Liver (tissue), 9 donors: ENCODE results near the gene BLTP3A. TPM values are rescaled to one million over a fixed set of nuclear protein-coding genes. Genes with fewer than 3 reads are reported as not detected.

Experiments
- DNase-seq: peaks from one replicate; pipeline ENCODE4 v3.0.0-alpha.2; 2017; ENCODE audit warnings: low spot score
- H3K27ac ChIP-seq, 2 donors: one replicate each; pipeline ENCODE4 v1.7.0; 2013; ENCODE audit warnings: inconsistent platforms in 2 of 2, low read length in 2 of 2, control low read depth in 1 of 2, low read depth in 1 of 2, mild to moderate bottlenecking in 1 of 2
- H3K27me3 ChIP-seq, 4 donors: one replicate each; pipeline versions ENCODE4 v1.6.1 to v1.7.0; 2013; ENCODE audit warnings: low read length in 3 of 4, inconsistent platforms in 1 of 4, mild to moderate bottlenecking in 1 of 4, moderate library complexity in 1 of 4; ENCODE audit not compliant: control insufficient read depth in 4 of 4, insufficient read depth in 4 of 4
- H3K36me3 ChIP-seq, 4 donors: one replicate each; pipeline versions ENCODE4 v1.6.1 to v1.7.0; 2013; ENCODE audit warnings: low read length in 3 of 4, mild to moderate bottlenecking in 3 of 4, low read depth in 1 of 4, moderate library complexity in 1 of 4; ENCODE audit not compliant: control insufficient read depth in 4 of 4, insufficient read depth in 3 of 4
- H3K4me1 ChIP-seq, 4 donors: one replicate each; pipeline versions ENCODE4 v1.6.1 to v1.7.0; 2013; ENCODE audit warnings: low read length in 3 of 4, mild to moderate bottlenecking in 3 of 4, moderate library complexity in 1 of 4; ENCODE audit not compliant: control insufficient read depth in 4 of 4, insufficient read depth in 4 of 4
- H3K4me3 ChIP-seq, 3 donors: one replicate each; pipeline versions ENCODE4 v1.6.1 to v1.7.0; 2013; ENCODE audit warnings: low read length in 3 of 3, control low read depth in 1 of 3, low read depth in 1 of 3, mild to moderate bottlenecking in 1 of 3
- H3K9ac ChIP-seq, 2 donors: one replicate each; pipeline ENCODE4 v1.7.0; 2013; ENCODE audit warnings: low read length in 2 of 2, mild to moderate bottlenecking in 2 of 2, moderate library complexity in 2 of 2, control low read depth in 1 of 2, low read depth in 1 of 2
- H3K9me3 ChIP-seq, 4 donors: one replicate each; pipeline versions ENCODE4 v1.6.1 to v1.7.0; 2013; ENCODE audit warnings: low read length in 3 of 4; ENCODE audit not compliant: control insufficient read depth in 4 of 4
- ATF3 ChIP-seq: IDR thresholded peaks from 2 replicates; pipeline ENCODE4 v1.6.1; 2016; ENCODE audit warnings: antibody characterized with exemption
- CTCF ChIP-seq: fragments of 150-350 bp; IDR thresholded peaks from 2 replicates; pipeline ENCODE4 v1.5.1; 2017; ENCODE audit warnings: improper control_type of control experiment, low read depth, low read length; ENCODE audit not compliant: missing input control
- EGR1 ChIP-seq, 2 donors: IDR thresholded peaks; 2 replicates each; pipeline ENCODE4 v1.6.1; 2016 to 2018; ENCODE audit warnings: antibody characterized with exemption in 2 of 2, low read depth in 2 of 2
- FOXA1 ChIP-seq: IDR thresholded peaks from 2 replicates; pipeline ENCODE4 v1.6.1; 2016; ENCODE audit warnings: antibody characterized with exemption
- FOXA2 ChIP-seq: IDR thresholded peaks from 2 replicates; pipeline ENCODE4 v1.6.1; 2016; ENCODE audit warnings: antibody characterized with exemption
- GABPA ChIP-seq, 2 donors: IDR thresholded peaks in 1 of 2; conservative IDR thresholded peaks in 1 of 2; 2 replicates each; pipeline ENCODE4 v1.6.1; 2016; ENCODE audit warnings: antibody characterized with exemption in 2 of 2, mild to moderate bottlenecking in 1 of 2, moderate library complexity in 1 of 2
- HNF4A ChIP-seq, 2 donors: conservative IDR thresholded peaks; 2 replicates each; pipeline ENCODE4 v1.6.1; 2016; ENCODE audit warnings: antibody characterized with exemption in 2 of 2, mild to moderate bottlenecking in 2 of 2
- HNF4G ChIP-seq: IDR thresholded peaks from 2 replicates; pipeline ENCODE4 v1.6.1; 2016; ENCODE audit warnings: antibody characterized with exemption
- JUND ChIP-seq, 2 donors: IDR thresholded peaks; 2 replicates each; pipeline ENCODE4 v1.6.1; 2016; ENCODE audit warnings: antibody characterized with exemption in 2 of 2
- RAD21 ChIP-seq, 2 donors: IDR thresholded peaks; 2 replicates each; pipeline ENCODE4 v1.6.1; 2016; ENCODE audit warnings: antibody characterized with exemption in 2 of 2, mild to moderate bottlenecking in 2 of 2
- RXRA ChIP-seq, 2 donors: IDR thresholded peaks; 2 replicates each; pipeline ENCODE4 v1.6.1; 2017 to 2018; ENCODE audit warnings: antibody characterized with exemption in 2 of 2, mild to moderate bottlenecking in 1 of 2
- SP1 ChIP-seq: IDR thresholded peaks from 2 replicates; pipeline ENCODE4 v1.6.1; 2018; ENCODE audit warnings: antibody characterized with exemption, mild to moderate bottlenecking
- TAF1 ChIP-seq: conservative IDR thresholded peaks from 2 replicates; pipeline ENCODE4 v1.6.1; 2016; ENCODE audit warnings: antibody characterized with exemption, mild to moderate bottlenecking
- YY1 ChIP-seq: IDR thresholded peaks from 2 replicates; pipeline ENCODE4 v1.6.1; 2016; ENCODE audit warnings: antibody characterized with exemption, mild to moderate bottlenecking
- WGBS: extraction: QIAGEN DNeasy Blood & Tissue Kit; methylation state at CpG from one replicate; pipeline ENCODE4 v1.1.7; 2013; 5-methylcytosine and 5-hydroxymethylcytosine counted together
- polyA plus RNA-seq, 2 donors: library from polyadenylated mRNA; stranded (reverse) in 1 of 2; unstranded in 1 of 2; fragments of 200-250 nt in 1 of 2; fragments of >200 nt in 1 of 2; fragmentation: Nextera tagmentation in 1 of 2; extraction: Ambion mirVana in 1 of 2; gene quantifications; one replicate each; pipeline versions ENCODE4 v1.2.1 to v1.2.3, GENCODE V29; 2013 to 2015
- total RNA-seq, 2 donors: library from RNA; depleted of rRNA; stranded (reverse); fragments of >200 nt; gene quantifications; one replicate each; pipeline ENCODE4 v1.2.3, GENCODE V29; 2014
- TF ChIP-seq, protein P1 (sequence below): IDR thresholded peaks from 2 replicates; pipeline ENCODE4 v1.6.1; 2016; ENCODE audit warnings: antibody characterized with exemption
- TF ChIP-seq, protein P2 (sequence below): IDR thresholded peaks from 2 replicates; pipeline ENCODE4 v1.6.1; 2016; ENCODE audit warnings: antibody characterized with exemption, mild to moderate bottlenecking
- donor health status: healthy.
- donor health status: healthy.
- donor health status: healthy.
- donor health status: healthy.
- donor health status: healthy.

The BLTP3A gene, protein sequence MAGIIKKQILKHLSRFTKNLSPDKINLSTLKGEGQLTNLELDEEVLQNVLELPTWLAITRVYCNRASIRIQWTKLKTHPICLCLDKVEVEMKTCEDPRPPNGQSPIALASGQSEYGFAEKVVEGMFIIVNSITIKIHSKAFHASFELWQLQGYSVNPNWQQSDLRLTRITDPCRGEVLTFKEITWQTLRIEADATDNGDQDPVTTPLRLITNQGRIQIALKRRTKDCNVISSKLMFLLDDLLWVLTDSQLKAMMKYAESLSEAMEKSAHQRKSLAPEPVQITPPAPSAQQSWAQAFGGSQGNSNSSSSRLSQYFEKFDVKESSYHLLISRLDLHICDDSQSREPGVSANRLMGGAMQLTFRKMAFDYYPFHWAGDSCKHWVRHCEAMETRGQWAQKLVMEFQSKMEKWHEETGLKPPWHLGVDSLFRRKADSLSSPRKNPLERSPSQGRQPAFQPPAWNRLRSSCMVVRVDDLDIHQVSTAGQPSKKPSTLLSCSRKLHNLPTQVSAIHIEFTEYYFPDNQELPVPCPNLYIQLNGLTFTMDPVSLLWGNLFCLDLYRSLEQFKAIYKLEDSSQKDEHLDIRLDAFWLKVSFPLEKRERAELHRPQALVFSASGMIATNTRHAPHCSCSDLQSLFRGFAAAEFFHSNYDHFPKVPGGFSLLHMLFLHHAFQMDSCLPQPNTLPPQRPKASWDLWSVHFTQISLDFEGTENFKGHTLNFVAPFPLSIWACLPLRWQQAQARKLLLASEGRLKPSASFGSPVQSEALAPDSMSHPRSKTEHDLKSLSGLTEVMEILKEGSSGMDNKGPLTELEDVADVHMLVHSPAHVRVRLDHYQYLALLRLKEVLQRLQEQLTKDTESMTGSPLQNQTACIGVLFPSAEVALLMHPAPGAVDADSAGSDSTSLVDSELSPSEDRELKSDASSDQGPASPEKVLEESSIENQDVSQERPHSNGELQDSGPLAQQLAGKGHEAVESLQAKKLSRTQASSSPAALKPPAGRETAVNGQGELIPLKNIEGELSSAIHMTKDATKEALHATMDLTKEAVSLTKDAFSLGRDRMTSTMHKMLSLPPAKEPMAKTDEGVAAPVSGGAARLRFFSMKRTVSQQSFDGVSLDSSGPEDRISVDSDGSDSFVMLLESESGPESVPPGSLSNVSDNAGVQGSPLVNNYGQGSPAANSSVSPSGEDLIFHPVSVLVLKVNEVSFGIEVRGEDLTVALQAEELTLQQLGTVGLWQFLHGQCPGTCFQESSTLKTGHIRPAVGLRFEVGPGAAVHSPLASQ (N-terminal part only)
- total RNA-seq (10 to 100 TPM; 10.7 to 14.6 TPM), polyA plus RNA-seq (1 to 10 TPM; 2.5 to 3.3 TPM)

DNA sequence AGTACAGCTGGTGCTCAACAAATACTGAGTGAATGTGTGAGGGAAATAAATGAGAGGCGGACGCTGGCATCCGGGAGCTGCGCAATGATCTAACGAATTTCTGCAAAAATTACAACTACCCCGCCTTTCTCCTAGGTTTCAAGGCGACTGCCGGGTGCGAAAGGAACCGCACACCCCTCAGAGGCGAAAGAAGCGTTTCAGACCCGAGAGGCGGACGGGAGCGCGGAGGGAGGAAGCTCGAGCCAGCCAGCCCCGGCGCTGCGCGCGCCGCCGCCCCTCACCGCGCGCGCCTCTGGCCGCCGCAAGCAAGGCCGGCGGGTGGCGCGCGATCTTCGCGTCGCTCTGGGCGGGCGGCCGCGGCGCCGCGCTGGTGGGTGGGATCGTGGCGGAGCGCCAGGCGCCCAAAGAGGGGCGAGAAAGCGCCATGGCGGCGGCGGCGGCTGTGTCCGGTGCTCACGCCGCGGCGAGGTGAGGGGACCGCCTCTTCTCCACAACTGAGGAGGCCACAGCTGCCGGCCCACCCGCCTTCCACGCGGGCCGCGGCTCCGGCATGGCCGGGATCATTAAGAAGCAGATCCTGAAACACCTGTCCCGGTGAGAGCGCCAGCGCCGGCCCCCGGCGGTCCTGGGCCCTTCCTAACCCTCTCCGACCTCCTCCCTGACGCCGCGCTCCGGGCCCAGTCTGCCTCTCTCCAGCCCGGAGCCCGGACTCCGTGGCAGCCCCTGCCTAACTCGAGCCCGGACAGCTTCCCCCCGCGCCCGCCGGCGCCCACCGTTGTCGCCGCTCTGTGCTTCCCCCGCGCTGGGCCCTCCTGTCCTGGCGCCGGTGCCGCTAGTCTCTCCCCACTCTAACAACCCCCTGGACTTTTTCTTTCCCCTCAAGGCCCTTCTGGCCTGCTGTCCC is at the start of gene BLTP3A:
Gene BLTP3A (plus strand): TSS at position 383 of the 904 bp plus-strand sequence. CDS start 168 bp downstream, at position 551.
- DNase-seq: peak; percentile 81
- peak; percentile 17 for TF ChIP-seq YY1
- no peak for TF ChIP-seq ATF3
- TF ChIP-seq FOXA1: no peak

GRCh38 chr6:34742094-34742493 is 49.8 kb upstream of the BLTP3A start:
- DNase-seq: no peak
- TF ChIP-seq SP1: no peak
- no peak for TF ChIP-seq CTCF
- TF ChIP-seq HNF4A (conservative IDR thresholded peaks at IDR 0.05): peak in 1 of 2 donors; percentile 48
- no peak for TF ChIP-seq TAF1
- TF ChIP-seq, protein P1, sequence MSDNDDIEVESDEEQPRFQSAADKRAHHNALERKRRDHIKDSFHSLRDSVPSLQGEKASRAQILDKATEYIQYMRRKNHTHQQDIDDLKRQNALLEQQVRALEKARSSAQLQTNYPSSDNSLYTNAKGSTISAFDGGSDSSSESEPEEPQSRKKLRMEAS: no peak
- peak in 1 of 2 donors; percentile 15 for TF ChIP-seq RXRA (IDR thresholded peaks at IDR 0.05)
- TF ChIP-seq, protein P2, sequence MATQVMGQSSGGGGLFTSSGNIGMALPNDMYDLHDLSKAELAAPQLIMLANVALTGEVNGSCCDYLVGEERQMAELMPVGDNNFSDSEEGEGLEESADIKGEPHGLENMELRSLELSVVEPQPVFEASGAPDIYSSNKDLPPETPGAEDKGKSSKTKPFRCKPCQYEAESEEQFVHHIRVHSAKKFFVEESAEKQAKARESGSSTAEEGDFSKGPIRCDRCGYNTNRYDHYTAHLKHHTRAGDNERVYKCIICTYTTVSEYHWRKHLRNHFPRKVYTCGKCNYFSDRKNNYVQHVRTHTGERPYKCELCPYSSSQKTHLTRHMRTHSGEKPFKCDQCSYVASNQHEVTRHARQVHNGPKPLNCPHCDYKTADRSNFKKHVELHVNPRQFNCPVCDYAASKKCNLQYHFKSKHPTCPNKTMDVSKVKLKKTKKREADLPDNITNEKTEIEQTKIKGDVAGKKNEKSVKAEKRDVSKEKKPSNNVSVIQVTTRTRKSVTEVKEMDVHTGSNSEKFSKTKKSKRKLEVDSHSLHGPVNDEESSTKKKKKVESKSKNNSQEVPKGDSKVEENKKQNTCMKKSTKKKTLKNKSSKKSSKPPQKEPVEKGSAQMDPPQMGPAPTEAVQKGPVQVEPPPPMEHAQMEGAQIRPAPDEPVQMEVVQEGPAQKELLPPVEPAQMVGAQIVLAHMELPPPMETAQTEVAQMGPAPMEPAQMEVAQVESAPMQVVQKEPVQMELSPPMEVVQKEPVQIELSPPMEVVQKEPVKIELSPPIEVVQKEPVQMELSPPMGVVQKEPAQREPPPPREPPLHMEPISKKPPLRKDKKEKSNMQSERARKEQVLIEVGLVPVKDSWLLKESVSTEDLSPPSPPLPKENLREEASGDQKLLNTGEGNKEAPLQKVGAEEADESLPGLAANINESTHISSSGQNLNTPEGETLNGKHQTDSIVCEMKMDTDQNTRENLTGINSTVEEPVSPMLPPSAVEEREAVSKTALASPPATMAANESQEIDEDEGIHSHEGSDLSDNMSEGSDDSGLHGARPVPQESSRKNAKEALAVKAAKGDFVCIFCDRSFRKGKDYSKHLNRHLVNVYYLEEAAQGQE: no peak
- TF ChIP-seq YY1: no peak
- TF ChIP-seq FOXA2: no peak
- TF ChIP-seq FOXA1: no peak
- no peak for TF ChIP-seq RAD21 (IDR thresholded peaks at IDR 0.05)
- no peak for TF ChIP-seq HNF4G
- peak in 1 of 2 donors; percentile 20 for TF ChIP-seq JUND (IDR thresholded peaks at IDR 0.05)
- no peak for TF ChIP-seq GABPA (IDR thresholded peaks at IDR 0.05 in 1 of 2, conservative IDR thresholded peaks at IDR 0.05 in 1 of 2)
- TF ChIP-seq EGR1 (IDR thresholded peaks at IDR 0.05; ENCODE audit: low read depth in 2 of 2): no peak
- TF ChIP-seq ATF3: no peak
- 68% methylated on average over 4 of the region's 4 CpGs for WGBS
- Histone ChIP-seq H3K4me1 (peaks cover 0 to 9% (median 5%) of the 10 kb centered on the region in 4 donors), H3K27me3 (no peaks in the 10 kb centered on the region), H3K4me3 (no peak overlapping the region), H3K9ac (no peak overlapping the region), H3K27ac (no peak overlapping the region), H3K9me3 (no peaks in the 10 kb centered on the region), H3K36me3 (no peaks in the 10 kb centered on the region)

More for the DNA sequence above, at the start of gene BLTP3A:
- WGBS: under 1% methylated on average over 94 of the region's 99 CpGs
- H3K27ac ChIP-seq: peak within 1 kb of the TSS; percentile 85 to 88
- H3K4me1 ChIP-seq: peaks cover 3 to 19% (median 12%) of the 10 kb centered on the region in 4 donors
- peak within 1 kb of the TSS; percentile 81 to 94 (median 84) for H3K4me3 ChIP-seq
- no peaks in the 10 kb centered on the region for H3K36me3 ChIP-seq
- peak within 1 kb of the TSS; percentile 81 to 84 for H3K9ac ChIP-seq
- no peaks in the 10 kb centered on the region for H3K27me3 ChIP-seq
- H3K9me3 ChIP-seq: no peaks in the 10 kb centered on the region
